Measurements from ENCODE around the gene COL6A3.
"Not testable (repeated sequence)": the region's sequence is repeated elsewhere in the genome, so short reads cannot be mapped to it uniquely, and the experiment has no call there.

Gene COL6A3

DNA sequence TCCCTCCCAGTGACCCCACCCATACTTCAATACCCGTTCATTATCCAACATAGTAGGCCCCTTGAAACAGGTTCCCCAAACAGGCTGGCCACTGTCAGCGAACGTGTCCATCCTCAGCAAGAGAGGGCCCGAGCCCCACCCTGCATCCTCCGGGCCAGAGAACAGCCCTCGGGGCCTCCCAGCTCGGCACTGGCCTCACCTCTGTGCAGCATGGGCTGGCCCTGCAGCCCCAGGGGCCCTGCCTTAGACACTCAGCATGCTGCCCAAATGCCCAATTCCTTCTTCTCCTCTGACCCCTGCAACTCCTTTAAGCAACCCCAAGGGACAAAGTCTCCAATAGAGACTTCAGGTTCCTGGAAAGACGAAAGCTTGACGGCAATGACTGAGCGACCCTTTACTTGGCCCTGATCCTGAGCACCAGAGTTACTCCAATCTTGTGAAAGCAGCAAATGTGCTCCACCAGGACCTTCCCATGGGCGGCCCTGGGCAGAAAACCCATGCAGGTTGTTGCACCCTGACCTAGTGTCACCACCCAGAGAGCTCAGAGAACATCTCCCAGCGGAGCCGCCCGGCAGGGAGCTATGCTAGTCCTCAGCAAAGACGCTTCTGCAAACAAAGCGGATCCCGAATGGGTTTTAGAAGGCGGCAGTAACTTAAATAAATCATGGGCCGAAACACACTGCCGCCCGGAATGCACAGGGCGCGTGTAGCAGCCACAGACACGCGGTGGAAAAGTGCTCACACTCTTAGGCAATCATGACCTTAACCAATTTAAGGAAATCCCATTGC is 782 bp downstream of the COL6A3 start:
- DNase-seq: no peak

DNA sequence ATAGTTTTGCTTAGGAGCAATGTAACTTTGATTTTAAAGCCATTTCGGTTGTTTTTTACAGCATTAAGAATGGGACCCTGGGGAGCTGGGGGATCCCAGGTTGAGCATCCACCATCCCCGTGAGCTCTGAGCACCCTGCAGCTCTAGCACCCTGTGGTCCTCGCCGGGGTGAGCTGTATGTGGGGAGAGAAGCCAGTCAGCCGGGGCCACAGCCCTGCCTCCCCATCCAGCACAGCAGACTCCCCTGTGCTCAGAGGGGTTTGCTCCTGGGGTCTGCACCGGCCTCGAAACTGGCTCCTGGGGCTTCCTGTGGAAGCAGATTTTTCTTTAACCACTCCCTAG is 1.3 kb downstream of the COL6A3 start:
- DNase-seq: no peak

DNA sequence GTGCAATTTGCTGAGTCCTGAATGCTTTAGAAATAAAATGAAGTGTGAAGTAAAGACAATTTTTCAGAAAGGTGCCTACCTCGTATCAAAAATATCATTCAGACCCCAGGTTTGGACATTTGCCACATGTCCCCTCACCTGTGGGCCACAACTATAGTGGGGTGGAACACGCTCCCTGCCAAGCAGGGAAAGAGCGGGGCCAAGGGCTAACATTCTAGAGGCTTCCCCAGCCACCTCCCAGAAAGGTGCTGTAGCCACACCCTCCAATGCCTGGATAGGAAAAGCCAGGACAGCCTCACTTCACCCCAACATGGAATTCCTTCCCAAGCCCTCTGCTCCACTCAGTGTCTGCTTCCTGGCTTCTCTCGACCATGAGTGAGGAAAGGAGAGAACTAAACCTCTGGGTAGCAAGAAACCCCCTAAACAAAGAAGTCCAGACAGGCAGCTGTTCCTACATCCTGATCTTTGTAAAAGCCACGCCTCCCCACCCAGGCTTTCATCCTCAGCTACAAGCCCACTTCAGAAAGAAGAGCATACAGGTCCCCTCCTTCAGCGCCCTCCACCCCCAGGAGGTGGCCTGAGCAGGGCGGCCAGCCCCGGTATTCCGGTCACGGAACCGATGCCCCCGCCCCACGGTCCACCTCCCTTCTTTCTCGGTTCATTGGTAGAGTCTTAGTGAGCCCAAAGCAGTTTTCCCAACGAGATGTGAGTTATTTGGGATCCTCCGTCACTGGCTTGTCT is 2.1 kb downstream of the COL6A3 start:
- DNase-seq: no peak

- no peak for DNase-seq
Measured at GRCh38 chr2:237411092-237411601, 2.8 kb downstream of the COL6A3 start.

GRCh38 chr2:237409263-237409662 is 4.7 kb downstream of the COL6A3 start:
- DNase-seq: not testable (repeated sequence)

DNA sequence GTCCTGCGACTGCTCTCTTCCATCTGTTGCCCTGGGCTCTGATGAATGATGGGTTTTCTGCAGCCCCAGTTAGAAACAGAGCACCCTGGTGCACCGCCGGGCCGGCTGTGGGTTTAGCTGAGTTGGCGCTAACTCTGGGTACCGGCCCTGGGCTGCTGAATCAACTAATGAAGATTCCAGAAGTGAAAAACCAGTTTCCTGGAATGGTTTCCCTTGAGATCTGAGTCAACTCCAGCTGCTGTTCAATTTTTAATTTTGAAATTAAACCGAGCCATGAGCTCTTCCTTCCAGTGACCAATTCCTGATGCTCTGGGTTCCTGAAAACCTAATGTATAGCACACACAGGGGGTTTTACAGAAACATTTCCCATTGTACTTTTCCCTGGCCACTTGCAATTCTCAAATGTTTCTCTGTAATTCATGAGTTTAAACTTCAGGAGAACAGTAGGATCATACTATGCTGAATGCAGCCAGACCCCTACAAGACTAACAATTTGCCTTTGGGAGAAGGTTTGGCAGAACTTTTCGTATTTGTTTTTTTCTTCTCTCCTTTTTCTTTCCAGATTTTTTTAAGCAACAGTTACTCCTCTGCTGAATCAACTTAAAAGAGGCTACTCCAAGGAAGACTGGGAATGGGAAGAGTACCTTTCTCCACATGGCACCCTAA is 5.5 kb downstream of the COL6A3 start:
- no peak for DNase-seq

- no peak for DNase-seq
Measured at GRCh38 chr2:237407700-237408099, 6.3 kb downstream of the COL6A3 start.

GRCh38 chr2:237406371-237406895 is 7.5 kb downstream of the COL6A3 start:
- no peak for DNase-seq

GRCh38 chr2:237405605-237406004 is 8.4 kb downstream of the COL6A3 start:
- no peak for DNase-seq

DNA sequence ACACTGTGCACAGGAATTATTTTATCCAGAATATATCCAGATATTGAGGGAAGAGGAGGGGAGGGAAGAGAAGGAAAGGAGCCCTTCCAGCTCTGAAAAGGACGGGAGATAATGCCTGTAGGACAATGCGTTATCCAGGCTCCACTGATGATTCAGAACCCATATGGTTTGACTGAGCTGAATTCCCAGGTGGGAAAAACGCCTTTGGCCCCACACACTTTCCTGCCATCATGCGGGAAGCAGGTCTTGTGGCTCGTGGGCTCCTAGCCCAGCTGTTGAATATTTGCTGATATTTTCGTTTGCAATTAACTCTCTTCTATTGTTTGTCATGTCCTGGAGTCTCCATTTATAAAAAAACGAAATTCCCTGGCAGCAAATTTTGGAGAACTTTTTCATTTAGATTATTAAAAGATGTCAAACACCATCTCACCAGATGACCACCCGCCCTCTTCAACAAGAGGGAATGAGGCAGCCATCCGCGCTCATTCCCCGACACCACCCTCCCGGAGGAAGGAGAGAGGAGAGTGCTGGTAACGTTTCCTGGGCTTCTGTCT is 8.9 kb downstream of the COL6A3 start:
- DNase-seq: no peak

DNA sequence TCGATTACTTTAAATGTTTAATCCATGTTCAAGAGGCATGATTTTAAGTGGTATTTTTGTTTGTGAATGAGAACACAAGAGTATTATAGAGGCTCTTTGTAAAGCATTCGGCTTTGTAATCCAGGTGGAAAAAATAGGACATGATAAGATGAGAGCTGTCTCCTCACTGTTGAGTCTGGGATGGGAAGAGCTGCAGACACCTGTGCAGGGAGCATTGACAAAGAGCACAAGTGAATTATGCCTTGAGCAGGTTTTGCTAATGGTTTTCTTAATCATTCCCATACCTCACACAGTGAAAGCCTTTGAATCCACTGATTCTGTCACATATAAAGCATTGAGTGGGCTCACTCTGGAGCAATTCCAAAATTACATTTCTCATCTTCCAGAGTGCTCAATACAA is 9.6 kb downstream of the COL6A3 start:
- DNase-seq: no peak

DNA sequence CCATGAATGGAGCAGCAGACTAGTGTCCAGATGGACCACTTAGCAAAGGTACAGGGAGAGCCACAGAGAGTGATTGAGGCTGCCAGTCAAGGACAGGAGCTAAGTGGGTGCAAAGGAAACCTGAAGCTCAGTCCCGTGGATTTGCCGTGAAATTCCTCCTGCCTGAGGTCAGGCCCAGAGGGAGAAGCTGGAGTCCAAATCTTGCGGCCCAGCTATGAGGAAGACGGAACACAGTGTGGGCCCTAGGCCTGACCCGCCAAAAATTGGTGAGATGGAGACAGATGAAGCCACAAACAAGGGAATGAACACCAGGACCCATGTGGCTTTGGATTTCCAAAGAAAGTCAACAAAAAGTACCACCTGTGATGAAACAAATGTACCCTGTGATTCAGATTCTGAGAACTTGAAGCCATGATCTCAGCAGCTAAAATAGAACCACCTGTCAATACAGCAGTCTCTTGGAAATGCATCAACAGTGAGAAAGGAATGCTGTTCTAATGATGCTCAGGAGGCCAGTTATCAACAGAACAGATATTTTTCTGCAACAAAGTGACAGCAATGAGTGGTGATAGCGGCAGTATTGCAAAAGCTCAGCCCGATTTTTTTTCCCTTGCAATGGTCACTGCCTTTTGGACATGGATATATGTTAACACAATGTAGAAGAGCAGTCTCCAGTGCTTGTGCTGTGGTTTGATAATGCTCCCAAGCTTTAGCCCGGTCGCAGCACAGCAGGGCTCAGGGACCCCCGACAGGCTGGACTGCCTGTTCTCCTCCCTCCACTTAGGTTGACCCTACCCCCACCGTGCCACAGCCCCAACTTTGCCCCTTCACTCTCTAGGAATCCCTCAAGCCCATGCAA is 10.7 kb downstream of the COL6A3 start:
- DNase-seq: no peak

DNA sequence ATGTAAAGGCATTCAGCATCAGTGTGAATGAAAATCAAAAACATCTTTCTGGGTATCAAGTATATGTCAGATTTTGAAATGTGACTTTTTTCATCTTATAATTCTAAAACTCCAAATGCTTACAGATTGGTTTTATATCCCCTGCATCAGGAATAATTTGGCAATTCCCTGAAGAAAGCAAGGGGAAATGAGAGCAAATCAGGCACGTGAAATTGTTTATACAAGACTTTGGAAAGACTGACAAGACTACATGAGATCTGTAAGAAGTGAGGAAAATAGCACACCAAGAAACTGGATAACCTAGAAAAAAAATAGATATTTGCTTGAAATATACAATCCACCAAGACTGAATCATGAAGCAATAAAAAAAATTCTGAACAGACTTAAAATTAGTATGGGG is 13.8 kb downstream of the COL6A3 start:
- no peak for DNase-seq

DNA sequence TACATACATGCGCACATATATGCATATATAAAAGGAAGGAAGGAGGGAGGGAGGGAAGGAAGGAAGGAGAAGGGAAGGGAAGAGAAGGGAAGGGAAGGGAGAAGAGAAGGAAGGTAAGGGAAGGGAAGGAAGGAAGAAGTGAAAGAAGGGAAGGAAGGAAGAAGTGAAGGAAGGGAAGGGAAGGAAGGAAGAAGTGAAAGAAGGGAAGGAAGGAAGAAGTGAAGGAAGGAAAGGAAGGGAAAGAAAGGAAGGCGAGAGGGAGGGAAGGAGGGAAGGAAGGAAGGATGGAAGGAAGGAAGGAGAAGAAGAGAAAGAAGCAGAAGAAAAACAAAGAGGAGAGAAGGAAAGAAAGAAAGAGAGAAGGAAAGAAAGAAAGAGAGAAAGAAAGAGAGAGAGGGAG is 16.9 kb downstream of the COL6A3 start:
- no peak for DNase-seq

DNA sequence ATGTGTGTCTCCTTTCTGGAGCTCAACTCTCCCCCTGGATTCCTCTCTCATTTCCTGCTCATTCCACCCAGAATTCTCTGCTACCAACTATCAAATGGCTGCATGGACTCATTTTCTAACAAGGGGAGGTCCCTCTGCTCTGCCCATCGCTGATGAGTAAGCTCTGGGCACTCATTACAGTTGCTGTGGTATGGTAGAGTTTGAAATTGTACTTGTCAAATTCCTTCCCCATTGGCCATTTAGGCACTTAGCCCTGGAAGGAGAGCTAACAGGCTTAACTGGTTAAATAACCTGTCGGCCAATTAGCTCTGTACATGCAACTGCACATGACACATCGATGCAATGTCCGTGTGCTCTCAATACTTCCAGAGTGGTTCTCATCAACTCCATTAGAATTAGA is 20.4 kb downstream of the COL6A3 start:
- no peak for DNase-seq

GRCh38 chr2:237392186-237392585 is 21.8 kb downstream of the COL6A3 start:
- no peak for DNase-seq

- no peak for DNase-seq
Measured at GRCh38 chr2:237391140-237391539, 22.8 kb downstream of the COL6A3 start.

GRCh38 chr2:237390235-237390634 is 23.7 kb downstream of the COL6A3 start:
- no peak for DNase-seq

- no peak for DNase-seq
Measured at GRCh38 chr2:237389831-237390230, 24.1 kb downstream of the COL6A3 start.

GRCh38 chr2:237388036-237388435 is 25.9 kb downstream of the COL6A3 start:
- DNase-seq: no peak

DNA sequence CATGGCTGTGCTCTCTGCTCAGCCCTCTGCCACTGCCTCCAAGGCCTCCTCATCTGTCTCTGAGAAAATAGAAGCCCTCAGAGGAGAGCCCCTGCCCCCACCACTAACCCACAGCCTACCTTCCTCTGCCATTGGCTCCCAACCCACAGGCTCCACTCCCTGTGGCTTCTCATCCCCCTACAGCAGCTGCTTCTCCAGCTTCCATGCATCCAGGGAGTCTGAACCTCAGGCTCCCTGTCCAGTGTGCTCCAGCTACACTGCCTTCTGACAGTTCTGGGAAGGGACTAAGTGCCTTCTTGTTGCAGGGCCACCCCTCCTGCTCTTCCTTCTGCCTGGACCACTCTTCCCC is 29.3 kb downstream of the COL6A3 start:
- DNase-seq: no peak

GRCh38 chr2:237383991-237384671 is 29.8 kb downstream of the COL6A3 start:
- no peak for DNase-seq
